Raji (cell line): ENCODE data around the gene EML1.

Experiments used
- POLR2A ChIP-seq: IDR thresholded peaks from 2 replicates; pipeline ENCODE4 v1.6.1; 2011; ENCODE audit warnings: low read depth, low read length, control low read depth; ENCODE audit not compliant: insufficient read depth

EML1 gene

GRCh38 chr14:99854831-99855230 lies 61.6 kb downstream of the EML1 start:
- no peak for TF ChIP-seq POLR2A

DNA sequence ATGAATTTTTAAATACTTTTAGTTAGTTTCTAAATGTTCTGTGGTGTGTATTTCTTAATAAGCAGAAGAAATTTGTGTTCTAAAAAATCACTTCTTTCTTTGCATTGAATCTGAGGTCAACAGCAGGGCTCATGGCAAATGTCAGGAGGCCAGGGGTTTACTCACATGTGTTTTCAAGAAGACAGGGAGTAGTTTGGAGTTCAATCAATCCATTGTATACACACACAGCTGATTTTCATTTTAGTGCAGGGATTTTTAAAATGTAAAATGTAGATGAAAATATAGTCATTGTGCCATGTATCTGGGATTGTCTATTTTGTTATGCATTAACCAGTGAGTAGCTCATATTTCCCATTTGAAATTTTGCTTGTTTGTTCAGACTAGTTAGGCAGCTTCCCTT lies 62.1 kb downstream of the EML1 start:
- TF ChIP-seq POLR2A = no peak

GRCh38 chr14:99857551-99857950 lies 64.3 kb downstream of the EML1 start:
- no peak for TF ChIP-seq POLR2A

GRCh38 chr14:99860219-99860618 lies 67.0 kb downstream of the EML1 start:
- no peak for TF ChIP-seq POLR2A

DNA sequence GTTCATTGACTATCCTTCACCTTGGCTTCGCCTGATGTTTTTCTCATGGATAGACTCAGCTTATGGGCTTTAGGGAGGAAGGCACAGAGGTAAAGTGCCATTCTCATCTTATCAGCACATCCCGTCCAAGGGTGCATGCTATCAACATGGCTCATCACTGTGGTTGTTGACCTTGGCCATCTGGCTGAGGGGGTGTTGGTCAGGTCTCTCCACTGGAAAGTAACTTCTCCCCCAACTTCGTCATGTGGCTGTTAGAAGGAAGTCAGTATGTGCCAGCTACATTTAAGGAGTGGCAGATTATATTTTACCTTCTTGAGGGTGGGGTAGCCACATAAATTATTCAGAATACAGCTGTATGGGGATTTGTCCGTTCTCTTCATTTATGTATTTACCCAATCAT lies 68.9 kb downstream of the EML1 start:
- TF ChIP-seq POLR2A = no peak

DNA sequence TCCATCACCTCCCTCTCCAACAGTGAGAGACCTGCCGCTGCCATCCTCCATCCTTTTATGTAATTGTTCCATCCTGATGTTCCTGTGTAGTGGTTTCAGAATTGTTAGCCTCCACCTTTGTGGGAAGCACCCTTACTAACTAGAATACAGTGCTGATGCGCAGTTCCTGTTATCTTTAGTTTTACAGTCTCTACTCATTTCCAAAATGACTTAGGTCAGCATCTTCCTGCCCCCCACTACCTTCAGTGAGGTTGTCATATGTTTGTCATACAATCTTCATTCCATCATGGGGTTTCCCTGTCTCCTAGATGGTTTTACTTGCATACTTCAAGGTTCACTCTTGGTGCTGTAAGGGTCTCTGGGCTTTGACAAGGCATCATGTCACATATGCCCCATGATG lies 69.8 kb downstream of the EML1 start:
- no peak for TF ChIP-seq POLR2A

- no peak for TF ChIP-seq POLR2A
Measured at GRCh38 chr14:99865408-99865807, 72.2 kb downstream of the EML1 start.

GRCh38 chr14:99870617-99871016 lies 77.4 kb downstream of the EML1 start:
- TF ChIP-seq POLR2A = no peak

- no peak for TF ChIP-seq POLR2A
Measured at GRCh38 chr14:99871771-99872170, 78.6 kb downstream of the EML1 start.

DNA sequence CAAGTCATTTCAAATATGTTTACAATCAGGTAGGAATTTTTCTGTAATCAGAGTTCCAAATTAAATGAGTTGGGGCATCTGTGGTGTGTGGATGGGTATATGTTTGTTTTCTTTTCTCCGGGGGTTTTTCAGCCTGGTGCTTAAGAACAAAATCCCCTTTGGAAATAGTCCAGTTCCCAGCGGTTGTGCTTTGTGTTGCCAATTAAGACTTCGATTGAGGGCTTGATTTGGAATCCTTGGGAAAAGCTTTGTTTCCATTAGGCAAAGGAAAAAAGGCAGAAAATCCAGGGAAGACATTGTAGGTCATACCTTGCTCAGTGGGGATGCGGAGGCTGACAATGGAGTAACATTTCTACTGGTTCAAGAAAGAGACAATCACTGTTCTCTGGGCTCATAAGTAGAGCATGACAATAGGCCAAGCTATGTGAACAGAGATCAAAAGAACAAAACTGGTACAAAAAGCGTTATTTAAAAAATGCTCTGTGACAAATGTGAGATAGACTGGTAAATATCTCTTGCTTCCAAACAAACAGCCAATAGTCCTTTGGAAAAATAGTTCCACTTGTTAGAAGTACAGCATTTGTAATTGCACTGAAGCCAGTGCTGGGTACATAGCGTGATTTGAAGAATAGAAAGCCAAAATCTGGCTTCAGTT lies 79.7 kb downstream of the EML1 start:
- no peak for TF ChIP-seq POLR2A

DNA sequence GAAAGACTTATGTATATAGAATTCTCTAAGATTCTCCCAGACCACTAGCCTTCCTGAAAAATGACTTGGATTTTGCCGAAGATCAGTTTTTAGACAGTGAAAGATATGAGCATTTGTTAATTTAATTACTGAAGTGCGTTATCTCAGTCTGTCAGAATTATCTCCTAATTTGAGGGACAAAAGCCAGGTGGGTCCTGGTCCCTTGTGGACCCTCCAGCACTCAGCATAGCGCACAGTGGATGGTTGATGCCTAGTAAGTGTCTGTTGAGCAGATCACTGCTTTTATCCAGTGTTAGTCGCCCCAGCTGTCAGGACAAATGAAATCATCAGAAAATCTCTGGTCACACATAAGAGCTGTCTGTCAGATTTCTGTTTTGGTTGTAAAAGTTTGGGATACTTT lies 80.4 kb downstream of the EML1 start:
- TF ChIP-seq POLR2A = no peak

DNA sequence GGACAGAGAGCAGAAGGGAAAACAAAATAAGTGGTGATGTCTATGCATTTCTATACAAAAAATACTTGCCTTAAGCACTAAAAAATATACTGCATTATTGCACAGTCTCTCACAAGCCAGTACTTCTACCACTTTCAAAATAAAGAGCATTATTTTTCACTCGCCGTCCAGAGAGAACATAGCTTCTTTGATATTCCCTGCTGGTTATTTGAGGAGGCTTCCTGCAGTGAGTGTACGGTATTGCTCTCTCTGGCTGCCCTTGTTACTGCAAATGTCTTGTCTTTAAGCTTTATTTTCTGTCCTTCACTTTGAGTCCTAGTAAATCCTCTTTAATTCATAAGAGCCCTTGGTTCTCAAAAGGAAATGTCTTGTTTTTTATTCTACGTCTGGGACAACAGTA lies 81.1 kb downstream of the EML1 start:
- TF ChIP-seq POLR2A = no peak

- TF ChIP-seq POLR2A = no peak
Measured at GRCh38 chr14:99875421-99875820, 82.2 kb downstream of the EML1 start.

- no peak for TF ChIP-seq POLR2A
Measured at GRCh38 chr14:99875836-99876235, 82.6 kb downstream of the EML1 start.

DNA sequence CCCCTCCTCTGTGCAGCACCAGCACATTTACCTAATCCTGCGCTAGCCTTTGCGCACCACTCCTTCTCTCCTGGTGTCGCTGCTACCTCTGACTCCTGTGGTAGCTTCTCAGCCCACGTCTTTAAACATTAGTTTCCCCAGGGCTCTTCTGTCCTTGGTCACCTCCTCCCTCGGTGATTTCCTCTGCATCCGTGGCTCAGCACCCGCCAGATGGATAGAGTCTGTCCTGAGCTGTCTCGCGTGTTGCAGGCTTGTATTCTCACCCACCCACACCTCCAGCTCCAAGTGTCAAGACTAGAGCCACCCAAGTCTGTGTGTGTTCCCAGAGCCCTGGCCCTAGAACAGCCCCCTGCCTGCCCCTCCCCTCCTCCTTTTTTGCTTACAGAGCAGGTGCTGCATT lies 83.2 kb downstream of the EML1 start:
- TF ChIP-seq POLR2A = no peak

GRCh38 chr14:99878563-99878962 lies 85.3 kb downstream of the EML1 start:
- no peak for TF ChIP-seq POLR2A
